HUES48 (cell line): ENCODE results near the gene SLC29A1.
"Not testable (repeated sequence)": the region's sequence is repeated elsewhere in the genome, so short reads cannot be mapped to it uniquely, and the experiment has no call there.

Source experiments
- H3K27ac ChIP-seq: one replicate; pipeline ENCODE4 v1.7.0; 2013; ENCODE audit warnings: low read depth, low read length, inconsistent platforms
- H3K27me3 ChIP-seq: 2 replicates; pipeline ENCODE4 v1.6.1; 2013; ENCODE audit warnings: mild to moderate bottlenecking, low read length; ENCODE audit not compliant: control insufficient read depth, insufficient read depth
- H3K36me3 ChIP-seq: 2 replicates; pipeline ENCODE4 v1.6.1; 2013; ENCODE audit warnings: low read length; ENCODE audit not compliant: control insufficient read depth, insufficient read depth
- H3K4me1 ChIP-seq: 2 replicates; pipeline ENCODE4 v1.6.1; 2013; ENCODE audit warnings: mild to moderate bottlenecking, low read length; ENCODE audit not compliant: control insufficient read depth, insufficient read depth
- H3K4me3 ChIP-seq: 2 replicates; pipeline ENCODE4 v1.5.1; 2013; ENCODE audit warnings: mild to moderate bottlenecking, low read depth, low read length
- H3K9ac ChIP-seq: 2 replicates; pipeline ENCODE4 v1.6.1; 2013; ENCODE audit warnings: mild to moderate bottlenecking, low read depth, low read length, moderate library complexity
- H3K9me3 ChIP-seq: 2 replicates; pipeline ENCODE4 v1.6.1; 2013; ENCODE audit warnings: low read length; ENCODE audit not compliant: control insufficient read depth, insufficient read depth

Gene SLC29A1

GRCh38 chr6:44196351-44196750, 27.0 kb upstream of the SLC29A1 start:
- H3K4me1 ChIP-seq, result peaks cover 11% of the 10 kb centered on the region
- not testable (repeated sequence) for H3K27me3 ChIP-seq, H3K27ac ChIP-seq, H3K4me3 ChIP-seq, H3K9ac ChIP-seq, H3K36me3 ChIP-seq, H3K9me3 ChIP-seq

GRCh38 chr6:44198684-44199083, 24.7 kb upstream of the SLC29A1 start:
- no peak overlapping the region for H3K9ac ChIP-seq
- H3K27me3 ChIP-seq, result no peaks in the 10 kb centered on the region
- peaks cover 25% of the 10 kb centered on the region for H3K4me1 ChIP-seq
- no peak overlapping the region for H3K4me3 ChIP-seq
- no peak overlapping the region for H3K27ac ChIP-seq
- H3K9me3 ChIP-seq, result no peaks in the 10 kb centered on the region
- no peaks in the 10 kb centered on the region for H3K36me3 ChIP-seq

GRCh38 chr6:44199883-44200282, 23.5 kb upstream of the SLC29A1 start:
- Histone ChIP-seq H3K9ac (no peak overlapping the region), H3K36me3 (no peaks in the 10 kb centered on the region), H3K4me1 (peaks cover 26% of the 10 kb centered on the region), H3K27me3 (no peaks in the 10 kb centered on the region), H3K27ac (no peak overlapping the region), H3K9me3 (no peaks in the 10 kb centered on the region), H3K4me3 (no peak overlapping the region)

GRCh38 chr6:44201200-44201599, 22.2 kb upstream of the SLC29A1 start:
- no peaks in the 10 kb centered on the region for H3K9me3 ChIP-seq
- H3K27ac ChIP-seq, result no peak overlapping the region
- no peaks in the 10 kb centered on the region for H3K27me3 ChIP-seq
- no peaks in the 10 kb centered on the region for H3K36me3 ChIP-seq
- H3K4me1 ChIP-seq, result peaks cover 27% of the 10 kb centered on the region
- H3K4me3 ChIP-seq, result no peak overlapping the region
- H3K9ac ChIP-seq, result no peak overlapping the region

- Histone ChIP-seq H3K4me1 (peaks cover 33% of the 10 kb centered on the region), H3K4me3 (no peak overlapping the region), H3K36me3 (no peaks in the 10 kb centered on the region), H3K27me3 (no peaks in the 10 kb centered on the region), H3K9ac (0 out of 2 replicates have a peak overlapping the region, but pooled peaks have one; percentile 6), H3K9me3 (no peaks in the 10 kb centered on the region), H3K27ac (peak overlapping the region; percentile 98)
Observed at GRCh38 chr6:44201638-44202303, 21.6 kb upstream of the SLC29A1 start.

GRCh38 chr6:44202332-44202971, 20.9 kb upstream of the SLC29A1 start:
- Histone ChIP-seq H3K36me3 (no peaks in the 10 kb centered on the region), H3K4me1 (peaks cover 35% of the 10 kb centered on the region), H3K9ac (peak overlapping the region; percentile 45), H3K9me3 (no peaks in the 10 kb centered on the region), H3K27me3 (no peaks in the 10 kb centered on the region), H3K27ac (peak overlapping the region; percentile 98), H3K4me3 (peak overlapping the region; percentile 18; the same call in 1 of the 2 replicates)

GRCh38 chr6:44202972-44203750, 20.2 kb upstream of the SLC29A1 start:
- peak overlapping the region; percentile 18; the same call in 1 of the 2 replicates for H3K4me3 ChIP-seq
- peak overlapping the region; percentile 98 for H3K27ac ChIP-seq
- peak overlapping the region; percentile 45 for H3K9ac ChIP-seq
- no peaks in the 10 kb centered on the region for H3K36me3 ChIP-seq
- H3K27me3 ChIP-seq, result no peaks in the 10 kb centered on the region
- H3K4me1 ChIP-seq, result peaks cover 35% of the 10 kb centered on the region
- H3K9me3 ChIP-seq, result no peaks in the 10 kb centered on the region

GRCh38 chr6:44203955-44204354, 19.4 kb upstream of the SLC29A1 start:
- Histone ChIP-seq H3K9me3 (no peaks in the 10 kb centered on the region), H3K4me1 (peaks cover 35% of the 10 kb centered on the region), H3K27me3 (no peaks in the 10 kb centered on the region), H3K27ac (peak overlapping the region; percentile 98), H3K36me3 (no peaks in the 10 kb centered on the region), H3K9ac (no peak overlapping the region), H3K4me3 (no peak overlapping the region)

GRCh38 chr6:44207966-44208365, 15.4 kb upstream of the SLC29A1 start:
- Histone ChIP-seq H3K27ac (no peak overlapping the region), H3K4me3 (no peak overlapping the region), H3K9me3 (no peaks in the 10 kb centered on the region), H3K4me1 (peaks cover 17% of the 10 kb centered on the region), H3K27me3 (no peaks in the 10 kb centered on the region), H3K9ac (no peak overlapping the region), H3K36me3 (no peaks in the 10 kb centered on the region)

GRCh38 chr6:44211284-44211683, 12.1 kb upstream of the SLC29A1 start:
- Histone ChIP-seq H3K36me3 (no peaks in the 10 kb centered on the region), H3K9me3 (no peaks in the 10 kb centered on the region), H3K4me1 (peaks cover 10% of the 10 kb centered on the region), H3K27me3 (no peaks in the 10 kb centered on the region), H3K27ac (no peak overlapping the region), H3K9ac (no peak overlapping the region), H3K4me3 (no peak overlapping the region)

GRCh38 chr6:44214307-44214706, 9.1 kb upstream of the SLC29A1 start:
- Histone ChIP-seq H3K4me3 (no peak overlapping the region), H3K27me3 (no peaks in the 10 kb centered on the region), H3K9me3 (no peaks in the 10 kb centered on the region), H3K9ac (no peak overlapping the region), H3K4me1 (peaks cover 26% of the 10 kb centered on the region), H3K36me3 (no peaks in the 10 kb centered on the region), H3K27ac (no peak overlapping the region)
